Brain microvascular endothelial cell (primary cell): ENCODE measurements around the gene EEF1AKMT4.
A peak's percentile ranks its signal among the peaks of the same experiment; 100 is the strongest.

Source experiments
- DNase-seq: peaks from one replicate; pipeline ENCODE4 v3.0.0-alpha.2; 2020
- H3K27ac ChIP-seq: fragments of 250-450 bp; sonication (Bioruptor Pico); 2 replicates; pipeline ENCODE4 v1.5.1; 2020; ENCODE audit warnings: mild to moderate bottlenecking, moderate library complexity
- H3K27me3 ChIP-seq: fragments of 250-450 bp; sonication (Bioruptor Pico); replicated peaks from 2 replicates; pipeline ENCODE4 v1.5.1; 2020; ENCODE audit warnings: mild to moderate bottlenecking
- H3K36me3 ChIP-seq: fragments of 250-450 bp; sonication (Bioruptor Pico); replicated peaks from 2 replicates; pipeline ENCODE4 v1.5.1; 2020; ENCODE audit warnings: mild to moderate bottlenecking
- H3K4me3 ChIP-seq: 2 replicates; pipeline ENCODE4 v1.5.1; 2011; ENCODE audit warnings: low read depth, mild to moderate bottlenecking, control low read depth, low read length, moderate library complexity
- CTCF ChIP-seq: IDR thresholded peaks from 2 replicates; pipeline ENCODE4 v1.5.1; 2011; ENCODE audit warnings: low read depth, mild to moderate bottlenecking, moderate library complexity, low read length, control low read depth, inconsistent platforms; ENCODE audit errors: missing control alignments
- in situ Hi-C: cut with HindIII; loops from 2 replicates; pipeline ENCODE4 v1.10.0; 2017; ENCODE audit warnings: low sequenced_read_pairs, low pct_ligation_motif_present

The EEF1AKMT4 gene

DNA sequence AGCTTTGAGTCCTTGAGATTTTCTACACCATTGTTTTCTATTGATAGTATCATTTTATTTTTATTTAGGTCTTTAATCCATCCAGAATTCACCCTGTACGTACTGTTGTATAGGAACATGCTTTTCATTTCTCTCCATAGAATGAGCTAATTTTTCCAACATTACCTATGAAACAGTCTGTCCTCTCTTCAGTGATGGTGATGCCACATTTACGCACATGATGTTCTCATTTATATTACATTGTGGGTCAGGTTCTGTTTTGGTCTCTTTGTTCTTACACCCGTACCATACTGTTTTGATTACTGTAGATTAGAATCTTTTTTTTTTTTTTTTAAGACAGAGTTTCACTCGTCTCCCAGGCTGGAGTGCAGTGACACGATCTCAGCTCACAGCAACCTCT is 37.8 kb upstream of the EEF1AKMT4 start:
- Histone ChIP-seq H3K27ac (no peak overlapping the region), H3K27me3 (no peaks in the 10 kb centered on the region), H3K36me3 (no peaks in the 10 kb centered on the region), H3K4me3 (no peak overlapping the region)
- in situ Hi-C loops = no loop called here
- TF ChIP-seq CTCF = no peak
- DNase-seq = no peak

- in situ Hi-C loops = no loop called here
- Histone ChIP-seq H3K27ac (no peak overlapping the region), H3K36me3 (no peaks in the 10 kb centered on the region), H3K27me3 (no peaks in the 10 kb centered on the region), H3K4me3 (no peak overlapping the region)
- DNase-seq = no peak
- TF ChIP-seq CTCF = no peak
Observed at GRCh38 chr3:184218814-184219213, 30.7 kb upstream of the EEF1AKMT4 start.

GRCh38 chr3:184222521-184222920 is 27.0 kb upstream of the EEF1AKMT4 start:
- Histone ChIP-seq H3K27ac (no peak overlapping the region), H3K27me3 (peaks cover under 1% of the 10 kb centered on the region), H3K4me3 (no peak overlapping the region), H3K36me3 (no peaks in the 10 kb centered on the region)
- in situ Hi-C loops = no loop called here
- no peak for TF ChIP-seq CTCF
- no peak for DNase-seq

DNA sequence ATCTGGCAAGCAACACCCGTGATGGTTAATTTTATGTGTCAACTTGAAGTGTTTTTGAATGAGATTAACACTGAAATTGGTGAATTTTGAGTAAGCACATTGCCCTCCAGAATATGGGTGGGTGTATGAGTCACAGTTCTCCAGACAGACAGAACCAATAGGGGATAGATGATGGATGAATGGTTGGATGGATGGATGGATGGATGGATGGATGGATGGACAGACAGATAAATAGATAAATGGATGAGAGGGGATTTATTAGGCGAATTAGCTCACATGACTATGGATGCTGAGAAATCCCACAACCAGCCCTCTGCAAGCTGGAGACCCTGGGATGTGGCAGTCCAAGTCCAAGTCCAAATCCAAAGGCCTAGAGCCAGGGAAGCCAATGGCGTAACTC is 25.5 kb upstream of the EEF1AKMT4 start:
- no peak overlapping the region for H3K27ac ChIP-seq
- DNase-seq = no peak
- in situ Hi-C loops = no loop called here
- TF ChIP-seq CTCF = no peak
- no peak overlapping the region for H3K4me3 ChIP-seq
- peaks cover 13% of the 10 kb centered on the region for H3K27me3 ChIP-seq
- no peaks in the 10 kb centered on the region for H3K36me3 ChIP-seq

GRCh38 chr3:184227481-184227935 is 22.0 kb upstream of the EEF1AKMT4 start:
- peak; percentile 95 for TF ChIP-seq CTCF
- H3K36me3 ChIP-seq = no peaks in the 10 kb centered on the region
- DNase-seq = no peak
- H3K27ac ChIP-seq = no peak overlapping the region
- in situ Hi-C loops = no loop called here
- peaks cover 46% of the 10 kb centered on the region for H3K27me3 ChIP-seq
- H3K4me3 ChIP-seq = no peak overlapping the region

GRCh38 chr3:184228376-184229137 is 20.9 kb upstream of the EEF1AKMT4 start:
- no peak for DNase-seq
- H3K27me3 ChIP-seq = peaks cover 51% of the 10 kb centered on the region
- in situ Hi-C loops = no loop called here

More at GRCh38 chr3:184228376-184229137, 20.9 kb upstream of the EEF1AKMT4 start:
- H3K4me3 ChIP-seq = no peak overlapping the region
- no peaks in the 10 kb centered on the region for H3K36me3 ChIP-seq
- no peak for TF ChIP-seq CTCF
- no peak overlapping the region for H3K27ac ChIP-seq
